Left kidney (tissue), 2 donors: ENCODE results near the gene ZFAND2A. TPM values are rescaled to one million over a fixed set of nuclear protein-coding genes. Genes with fewer than 3 reads are reported as not detected.
"Not testable (repeated sequence)": the region's sequence is repeated elsewhere in the genome, so short reads cannot be mapped to it uniquely, and the experiment has no call there.

ENCODE experiments used
- DNase-seq: peaks from one replicate; pipeline ENCODE4 v3.0.0-alpha.2; 2013
- polyA plus RNA-seq: library from polyadenylated mRNA; unstranded; fragments of 120-200 nt; gene quantifications from one replicate; pipeline ENCODE4 v1.2.1, GENCODE V29; 2013; ENCODE audit not compliant: insufficient read length

The ZFAND2A gene
- polyA plus RNA-seq, 1 donor, result 22.5 TPM

DNA sequence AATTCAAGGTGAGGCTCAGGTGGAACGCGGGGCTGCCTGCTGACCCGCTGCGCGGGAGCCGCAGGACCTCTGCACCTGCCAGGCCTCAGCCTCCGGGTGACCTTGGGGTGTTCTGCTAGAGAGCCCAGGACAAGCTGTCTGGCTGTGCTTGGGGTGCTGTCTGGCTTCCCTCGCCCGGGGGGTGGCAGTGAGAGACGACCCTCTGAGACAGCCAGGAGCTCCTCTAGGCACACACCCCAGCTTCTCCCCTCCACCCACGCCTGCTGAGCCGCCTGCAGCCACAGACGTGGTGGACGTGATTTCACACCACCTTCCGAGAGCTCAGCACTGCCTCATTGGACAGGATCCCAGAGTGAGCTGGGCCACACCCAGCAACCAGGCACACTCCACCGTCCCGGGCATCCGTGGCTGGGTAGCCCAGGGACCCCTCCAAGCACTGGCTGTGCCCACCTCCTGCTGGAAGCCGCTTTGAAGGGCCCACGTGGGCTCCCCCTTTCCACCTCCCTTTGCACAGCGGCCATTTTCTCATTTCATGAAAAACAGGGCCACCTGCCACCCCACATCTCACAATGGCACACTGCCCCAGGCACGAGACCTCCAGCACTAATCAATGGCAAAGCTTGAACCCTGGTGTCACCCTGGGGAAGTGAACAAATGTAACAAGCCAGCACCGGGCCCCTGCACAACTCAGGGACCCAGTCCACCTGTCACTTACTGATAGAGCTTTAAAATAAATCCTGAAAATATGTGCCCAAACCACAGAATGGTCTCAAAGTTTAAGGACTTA is 35.0 kb downstream of the ZFAND2A start:
- DNase-seq, result no peak

DNA sequence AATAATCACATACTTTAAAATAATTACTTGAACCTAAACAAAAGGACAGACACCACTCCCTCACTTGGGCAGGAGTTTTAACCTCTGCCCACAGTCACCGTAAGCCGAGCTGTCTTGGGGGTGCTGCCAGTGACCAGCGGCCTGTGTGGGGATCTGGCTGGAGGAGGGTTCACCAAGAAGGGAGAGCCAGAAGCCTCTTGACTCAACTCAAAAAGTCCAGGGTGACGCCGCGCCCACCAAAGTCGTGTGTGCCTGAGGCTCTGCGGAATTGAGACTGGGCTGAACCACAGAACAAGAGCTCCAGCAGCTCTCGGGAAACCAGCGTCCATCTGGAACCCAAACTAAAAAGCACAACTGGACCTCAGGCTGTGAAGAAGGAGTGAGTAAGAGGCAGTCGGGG is 35.8 kb downstream of the ZFAND2A start:
- DNase-seq, result no peak

DNA sequence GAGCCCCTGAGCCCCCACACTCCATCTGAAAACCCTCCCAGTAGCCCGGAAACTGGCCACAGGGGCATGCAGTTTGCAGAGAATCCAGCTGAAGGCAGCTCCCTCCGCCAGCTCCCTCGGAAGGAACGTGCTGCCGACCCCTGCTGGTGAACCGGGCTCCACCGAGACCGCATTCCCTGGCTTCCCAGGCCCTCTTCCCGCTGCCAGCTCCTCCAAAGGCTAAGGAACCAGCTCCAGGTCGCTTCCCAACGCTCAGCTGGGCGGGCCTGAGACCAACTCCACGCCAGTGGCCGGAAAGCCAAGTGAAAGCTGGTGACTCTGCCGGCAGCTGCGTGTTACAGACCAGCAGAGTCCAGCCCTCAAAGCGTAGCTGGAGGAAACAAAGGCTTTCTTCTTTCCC is 36.3 kb downstream of the ZFAND2A start:
- DNase-seq, result peak; percentile 65

DNA sequence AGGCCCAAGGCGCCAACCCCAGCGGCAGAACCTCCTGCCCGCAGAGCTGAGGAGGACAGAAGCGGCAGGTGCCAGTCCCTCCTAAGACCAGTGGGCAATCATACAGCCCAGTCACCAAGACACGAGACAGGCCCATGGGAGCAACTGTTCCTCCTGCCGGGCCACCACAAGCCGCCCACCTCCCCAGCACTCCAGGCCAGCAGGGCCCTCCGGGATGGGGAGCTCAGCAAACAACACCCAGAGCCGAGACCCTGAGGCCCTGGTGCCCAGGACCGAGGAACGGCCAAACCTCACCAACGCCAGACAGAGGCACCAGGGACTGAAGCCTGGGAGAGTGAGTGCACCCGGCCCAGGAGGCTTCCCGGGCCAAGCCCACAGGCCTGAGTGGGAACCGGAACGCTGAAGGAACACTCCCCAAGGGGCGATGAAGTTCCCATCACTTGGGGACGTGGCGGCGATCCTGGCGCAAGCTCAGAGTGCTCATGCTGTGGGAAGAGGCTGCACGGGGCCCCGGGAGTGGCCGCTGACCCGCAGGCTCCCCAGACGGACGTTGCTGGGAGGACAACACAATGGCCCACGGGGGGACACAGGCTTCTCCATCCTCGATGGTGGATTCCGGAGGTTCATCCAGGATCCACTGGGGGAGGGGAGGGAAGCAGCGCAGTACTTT is 37.0 kb downstream of the ZFAND2A start:
- no peak for DNase-seq

DNA sequence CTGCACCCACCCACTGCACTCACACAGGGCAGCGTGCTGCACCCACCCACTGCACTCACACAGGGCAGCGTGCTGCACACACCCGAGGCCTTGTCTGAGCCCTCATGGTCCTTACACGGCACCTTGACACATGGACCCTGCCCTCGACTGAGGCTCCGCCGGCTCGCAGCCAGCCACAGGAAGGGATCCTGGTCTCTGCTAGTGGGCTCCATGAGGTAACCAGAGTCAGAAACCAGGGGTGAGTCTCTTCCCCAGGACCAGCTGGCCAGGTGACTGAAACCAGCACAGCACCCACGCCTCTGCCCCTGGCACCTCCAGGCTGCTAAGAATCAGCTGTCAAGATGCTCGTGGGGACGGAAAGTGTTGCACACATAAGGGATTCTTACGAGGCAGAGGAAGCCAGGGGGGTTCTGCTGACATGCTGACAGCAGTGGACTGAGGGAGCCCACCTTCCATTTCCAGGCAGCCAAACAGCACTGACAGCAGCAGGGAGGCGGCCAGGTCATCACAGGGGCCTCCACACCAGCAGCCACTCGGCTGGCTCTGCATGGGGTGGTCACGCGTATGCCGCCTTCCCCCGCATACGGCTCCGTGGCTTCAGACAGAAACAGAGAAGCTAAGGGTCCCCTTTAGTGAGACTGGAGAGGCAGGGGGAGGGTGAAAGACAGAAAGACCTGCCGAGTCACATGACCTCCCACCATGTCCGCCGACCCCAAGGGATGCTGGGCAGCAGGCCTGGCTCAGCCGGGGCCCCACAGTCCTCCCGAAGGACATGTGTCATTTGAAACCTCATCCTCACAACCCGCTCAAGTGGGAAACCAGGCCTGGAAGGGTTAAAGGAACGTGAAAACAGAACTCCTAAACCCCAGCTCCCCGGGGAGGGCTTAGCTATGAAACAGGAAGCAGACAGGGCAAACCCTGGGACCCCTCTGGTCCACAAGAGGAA is 37.8 kb downstream of the ZFAND2A start:
- DNase-seq, result no peak

GRCh38 chr7:1121476-1121875 is 38.5 kb downstream of the ZFAND2A start:
- no peak for DNase-seq

DNA sequence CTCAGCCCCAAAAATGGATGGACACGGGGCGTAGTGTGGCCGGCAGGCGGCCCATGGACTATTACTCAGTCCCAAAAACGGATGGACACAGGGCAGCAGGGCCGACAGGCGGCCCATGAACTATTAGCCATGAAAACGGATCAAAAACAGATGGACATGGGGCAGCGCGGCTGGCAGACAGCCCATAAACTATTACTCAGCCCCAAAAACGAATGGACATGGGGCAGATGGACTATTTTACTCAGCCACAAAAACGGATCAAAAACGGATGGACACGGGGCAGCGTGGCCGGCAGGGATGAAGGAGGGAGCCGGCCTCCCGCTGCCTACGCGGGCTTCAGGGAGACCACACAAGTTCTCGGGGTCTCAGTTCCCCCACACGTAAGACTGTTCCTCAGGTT is 39.2 kb downstream of the ZFAND2A start:
- no peak for DNase-seq

- DNase-seq, result no peak
Measured at GRCh38 chr7:1119201-1119600, 40.8 kb downstream of the ZFAND2A start.

GRCh38 chr7:1117321-1117928 is 42.6 kb downstream of the ZFAND2A start:
- no peak for DNase-seq

DNA sequence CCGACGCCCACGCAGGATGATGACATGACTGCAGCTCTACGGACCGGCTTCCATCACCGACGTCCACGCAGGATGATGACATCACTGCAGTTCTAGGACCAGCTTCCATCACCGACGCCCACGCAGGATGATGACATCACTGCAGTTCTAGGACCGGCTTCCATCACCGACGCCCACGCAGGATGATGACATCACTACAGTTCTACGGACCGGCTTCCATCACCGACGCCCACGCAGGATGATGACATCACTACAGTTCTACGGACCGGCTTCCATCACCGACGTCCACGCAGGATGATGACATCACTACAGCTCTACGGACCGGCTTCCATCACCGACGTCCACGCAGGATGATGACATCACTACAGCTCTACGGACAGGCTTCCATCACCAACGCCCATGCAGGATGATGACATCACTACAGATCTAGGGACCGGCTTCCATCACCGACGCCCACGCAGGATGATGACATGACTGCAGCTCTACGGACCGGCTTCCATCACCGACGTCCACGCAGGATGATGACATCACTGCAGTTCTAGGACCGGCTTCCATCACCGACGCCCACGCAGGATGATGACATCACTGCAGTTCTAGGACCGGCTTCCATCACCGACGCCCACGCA is 43.5 kb downstream of the ZFAND2A start:
- DNase-seq, result not testable (repeated sequence)

- DNase-seq, result not testable (repeated sequence)
Measured at GRCh38 chr7:1115171-1116045, 44.6 kb downstream of the ZFAND2A start.

- DNase-seq, result no peak
Measured at GRCh38 chr7:1114505-1114904, 45.5 kb downstream of the ZFAND2A start.

- no peak for DNase-seq
Measured at GRCh38 chr7:1114088-1114487, 45.9 kb downstream of the ZFAND2A start.

DNA sequence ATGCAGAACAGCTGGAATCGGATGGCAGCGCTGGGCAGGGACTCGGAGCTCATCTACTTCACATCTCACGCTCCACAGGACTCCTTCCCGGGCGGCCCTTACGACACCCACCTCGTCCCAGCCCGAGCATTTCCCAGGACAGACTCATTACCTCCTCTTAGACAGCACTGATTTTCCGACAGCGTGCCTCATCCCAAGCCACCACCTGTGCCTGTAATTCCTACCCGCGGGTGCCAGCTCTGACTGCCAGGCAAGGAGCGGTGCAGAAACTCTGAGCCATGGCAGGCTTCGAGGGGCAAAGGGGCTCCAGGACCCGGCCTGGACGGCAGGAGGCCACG is 46.5 kb downstream of the ZFAND2A start:
- no peak for DNase-seq

- no peak for DNase-seq
Measured at GRCh38 chr7:1112625-1113547, 47.1 kb downstream of the ZFAND2A start.

DNA sequence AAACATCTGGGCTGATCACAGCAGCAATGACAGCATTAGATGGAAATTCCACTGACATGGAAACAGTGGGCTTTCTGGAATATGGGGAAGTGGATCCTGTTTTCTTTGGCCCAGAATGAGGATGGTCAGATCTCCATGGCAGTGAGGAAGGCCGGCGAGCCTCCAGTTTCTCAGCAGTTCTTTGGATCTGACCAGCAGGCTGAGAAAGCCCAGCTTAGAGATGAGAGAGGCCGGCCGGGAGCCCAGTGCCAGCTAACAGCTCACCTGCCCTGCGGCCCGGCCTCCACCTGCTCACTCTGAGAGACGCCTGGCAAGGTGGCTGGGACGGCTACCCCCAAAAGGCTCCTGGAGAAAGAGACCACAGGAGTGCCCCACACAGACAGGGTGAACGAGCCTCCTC is 47.9 kb downstream of the ZFAND2A start:
- DNase-seq, result no peak

- DNase-seq, result no peak
Measured at GRCh38 chr7:1111156-1111555, 48.8 kb downstream of the ZFAND2A start.

DNA sequence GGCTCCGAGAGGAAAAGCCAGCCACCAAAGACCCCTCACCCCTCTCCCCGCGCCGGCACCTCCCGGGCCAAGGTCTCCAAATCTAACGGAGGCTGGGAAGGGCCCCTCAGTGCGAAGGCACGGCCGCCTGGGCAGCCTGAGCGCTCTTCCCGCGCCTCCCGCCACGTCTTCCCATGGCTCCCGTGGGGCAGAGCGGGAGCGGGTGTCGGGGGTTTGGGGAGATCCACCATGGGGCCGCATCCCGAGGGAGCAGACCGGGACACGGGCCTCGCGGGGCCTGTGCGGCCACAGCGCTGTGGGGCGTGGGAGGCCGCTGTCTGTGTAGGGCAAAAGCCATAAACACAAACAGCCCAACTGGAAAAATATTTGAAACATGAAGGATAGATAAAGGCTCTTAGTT is 49.6 kb downstream of the ZFAND2A start:
- no peak for DNase-seq

- DNase-seq, result no peak
Measured at GRCh38 chr7:1109581-1110310, 50.2 kb downstream of the ZFAND2A start.
